Aorta (tissue), 5 donors: ENCODE results near the gene NUP62. TPM values are rescaled to one million over a fixed set of nuclear protein-coding genes. Genes with fewer than 3 reads are reported as not detected.
A peak's percentile ranks its signal among the peaks of the same experiment; 100 is the strongest.

ENCODE experiments used
- ATAC-seq: fragments of 200-7000 bp; cut with Tn5 transposase; one replicate; pipeline ENCODE4 v1.9.1; 2022; ENCODE audit warnings: moderate library complexity; ENCODE audit not compliant: low FRiP score
- DNase-seq, 2 donors: peaks; one replicate each; pipeline ENCODE4 v3.0.0-alpha.2; 2020
- H3K27ac ChIP-seq, 2 donors: one replicate each; pipeline ENCODE4 v1.5.1; 2013; ENCODE audit warnings: low read length in 2 of 2, mild to moderate bottlenecking in 2 of 2, moderate library complexity in 2 of 2, control low read depth in 1 of 2, inconsistent platforms in 1 of 2, low read depth in 1 of 2
- H3K27me3 ChIP-seq, 2 donors: one replicate each; pipeline ENCODE4 v1.6.1; 2013; ENCODE audit warnings: control low read depth in 1 of 2, low read length in 1 of 2, mild to moderate bottlenecking in 1 of 2, moderate library complexity in 1 of 2; ENCODE audit not compliant: insufficient read depth in 2 of 2, control insufficient read depth in 1 of 2
- H3K36me3 ChIP-seq, 2 donors: one replicate each; pipeline ENCODE4 v1.6.1; 2013; ENCODE audit warnings: control low read depth in 1 of 2, low read length in 1 of 2, mild to moderate bottlenecking in 1 of 2; ENCODE audit not compliant: insufficient read depth in 2 of 2, control insufficient read depth in 1 of 2
- H3K4me1 ChIP-seq, 2 donors: one replicate each; pipeline ENCODE4 v1.6.1; 2013; ENCODE audit warnings: low read length in 2 of 2, control low read depth in 1 of 2, mild to moderate bottlenecking in 1 of 2, moderate library complexity in 1 of 2; ENCODE audit not compliant: insufficient read depth in 2 of 2, control insufficient read depth in 1 of 2
- H3K4me3 ChIP-seq, 2 donors: one replicate each; pipeline ENCODE4 v1.5.1; 2013; ENCODE audit warnings: low read length in 2 of 2, control low read depth in 1 of 2, mild to moderate bottlenecking in 1 of 2
- H3K9me3 ChIP-seq: one replicate; pipeline ENCODE4 v1.6.1; 2013; ENCODE audit warnings: mild to moderate bottlenecking, low read length; ENCODE audit not compliant: control insufficient read depth
- WGBS, 2 donors: extraction: QIAGEN DNeasy Blood & Tissue Kit; methylation state at CpG; one replicate each; pipeline ENCODE4 v1.1.7; 2013; 5-methylcytosine and 5-hydroxymethylcytosine counted together
- intact Hi-C, 2 donors: fragments of 100-400 bp; cut with DNase I; formaldehyde crosslinking; loops; one replicate each; pipeline versions ENCODE4 v1.14.2 to v1.15.0; 2022
- polyA plus RNA-seq, 2 donors: library from polyadenylated mRNA; stranded (reverse); fragments of 200-250 nt; gene quantifications; one replicate each; pipeline ENCODE4 v1.2.3, GENCODE V29; 2013
- total RNA-seq, 2 donors: library from RNA; stranded (reverse); fragmentation: NEBNext Ultra II Directional; extraction: Animal tissue kit (Norgen Biotek cat#: 25700); gene quantifications; one replicate each; pipeline ENCODE4 v1.2.1, GENCODE V29; 2021
- donor health status: healthy with polysubstance abuse.
- donor health status: Bipolar disorder and iron deficiency.
- donor health status: DM: no; HTN: no; CAD: no.
- donor health status: DM: no; HTN: no; CAD: no.
- donor health status: DM: yes; HTN: yes; CAD: no.

The NUP62 gene
- total and polyA plus RNA-seq, 4 donors, result 13.3 to 39.8 (median 22.5) TPM

DNA sequence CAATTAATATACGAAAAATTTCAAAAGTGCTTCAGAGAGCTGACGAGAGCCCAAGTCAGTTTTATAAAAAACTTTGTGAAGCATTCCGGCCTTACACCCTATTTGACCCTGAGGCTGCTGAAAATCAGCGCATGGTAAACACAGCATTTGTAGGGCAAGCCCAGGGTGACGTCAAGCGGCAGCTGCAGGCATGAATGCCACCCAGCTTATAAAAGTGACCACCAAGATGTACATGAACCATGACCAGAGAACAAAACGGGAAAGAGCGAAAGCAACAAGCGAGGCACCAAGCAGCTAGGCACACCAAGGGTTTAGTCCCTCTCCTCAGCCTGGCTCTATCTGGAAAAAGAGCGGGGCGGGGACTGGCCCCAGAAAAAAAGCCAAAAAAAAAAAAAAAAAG is 25.6 kb upstream of the NUP62 start:
- DNase-seq (peak; percentile 14 to 19), ATAC-seq (no peak)
- Histone ChIP-seq H3K4me3 (no peak overlapping the region), H3K27ac (no peak overlapping the region), H3K9me3 (no peaks in the 10 kb centered on the region), H3K36me3 (no peaks in the 10 kb centered on the region), H3K27me3 (no peaks in the 10 kb centered on the region), H3K4me1 (peaks cover 2 to 4% of the 10 kb centered on the region in 2 donors)
- intact Hi-C loops, result loop anchor here in 1 of 2 donors (10.0 kb wide), 1 partner anchor 180 kb away; no protein-coding TSS in a partner anchor
- 49 to 50% methylated on average over 11 of the region's 11 CpGs for WGBS, 2 donors

DNA sequence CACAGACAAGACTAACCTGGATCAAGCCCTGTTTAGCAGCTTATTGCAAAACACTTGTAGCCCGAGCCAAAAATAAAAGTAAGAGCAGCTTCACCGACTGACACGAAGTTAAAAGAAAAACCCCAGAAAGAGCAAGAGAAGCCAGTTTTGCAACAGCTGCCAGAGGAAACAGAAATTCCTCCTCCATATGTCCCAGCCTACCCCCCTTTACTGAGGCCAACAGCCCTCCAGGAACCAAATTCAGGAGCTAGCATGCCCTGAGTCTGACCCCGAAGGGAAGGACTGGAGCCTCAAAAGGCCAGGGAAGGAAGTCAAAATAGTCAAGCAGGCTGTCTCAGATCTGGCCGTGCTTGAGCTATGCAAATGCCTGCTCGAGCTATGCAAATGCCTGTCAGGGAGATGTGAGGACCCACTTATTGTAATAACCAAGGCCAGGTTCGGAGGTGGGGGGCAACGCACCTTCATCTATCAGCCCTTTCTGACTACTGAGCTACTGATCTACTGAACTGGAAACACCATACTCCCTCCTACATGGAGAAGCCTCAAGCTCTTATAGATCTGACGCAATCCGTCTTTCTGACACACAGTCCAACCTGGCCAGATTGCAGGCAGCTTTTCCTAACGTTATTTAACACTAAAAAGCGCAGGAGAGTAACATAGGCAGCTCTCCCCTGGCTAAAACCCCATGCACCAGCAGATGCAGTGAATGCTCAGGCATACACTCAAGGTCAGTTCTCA is 25.0 kb upstream of the NUP62 start:
- intact Hi-C loops, result loop anchor here in 1 of 2 donors (10.0 kb wide), 1 partner anchor 181 kb away; no protein-coding TSS in a partner anchor
- Histone ChIP-seq H3K9me3 (no peaks in the 10 kb centered on the region), H3K36me3 (no peaks in the 10 kb centered on the region), H3K27me3 (no peaks in the 10 kb centered on the region), H3K27ac (no peak overlapping the region), H3K4me1 (peaks cover 2 to 4% of the 10 kb centered on the region in 2 donors), H3K4me3 (no peak overlapping the region)
- 22 to 23% methylated on average over 12 of the region's 12 CpGs for WGBS, 2 donors
- ATAC-seq (no peak), DNase-seq (peak; percentile 42 to 49)

DNA sequence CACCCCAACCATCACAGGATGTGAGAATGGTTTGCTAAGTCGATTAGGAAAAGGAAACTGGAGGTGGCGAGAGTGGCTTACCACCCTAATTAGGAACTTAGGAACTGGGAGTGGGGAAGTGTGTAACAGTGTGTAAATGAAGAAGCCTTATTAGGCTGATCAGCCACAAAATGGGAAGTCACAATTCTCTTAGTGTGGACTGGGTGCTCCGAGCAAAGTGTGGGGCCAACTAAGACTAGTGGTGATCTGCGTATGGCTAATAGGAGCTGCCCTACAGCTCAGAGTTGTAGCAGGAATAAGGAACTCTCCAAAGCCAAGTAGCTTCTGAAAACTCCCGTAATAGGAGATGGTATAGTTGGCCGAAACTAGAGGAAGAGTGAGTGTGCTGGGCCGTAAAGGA is 24.1 kb upstream of the NUP62 start:
- no peak overlapping the region for H3K27ac ChIP-seq
- no peak for ATAC-seq
- intact Hi-C loops, result loop anchor here in 1 of 2 donors (10.0 kb wide), 1 partner anchor 181 kb away; no protein-coding TSS in a partner anchor

DNA sequence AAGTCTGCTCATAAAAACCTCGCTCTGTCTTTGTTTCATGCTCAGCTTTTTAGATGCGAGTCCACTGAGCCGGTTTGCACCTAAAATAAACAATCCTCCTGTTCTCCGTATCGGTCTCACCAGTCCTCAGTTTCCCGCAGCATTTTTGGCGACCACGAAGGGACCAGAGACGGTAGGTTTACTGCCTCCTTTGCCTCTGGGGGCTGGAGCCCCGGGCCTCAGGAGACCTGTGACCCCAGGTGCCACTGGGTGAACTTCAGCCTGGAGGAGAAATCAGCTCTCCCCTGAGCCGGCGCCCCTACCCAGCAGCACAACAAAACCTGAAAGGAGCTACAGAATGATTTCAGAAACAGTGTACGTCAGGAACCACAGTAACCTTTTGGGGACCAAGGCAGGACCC is 23.6 kb upstream of the NUP62 start:
- Histone ChIP-seq H3K9me3 (no peaks in the 10 kb centered on the region), H3K4me3 (no peak overlapping the region), H3K4me1 (peaks cover 2 to 4% of the 10 kb centered on the region in 2 donors), H3K27ac (no peak overlapping the region), H3K36me3 (no peaks in the 10 kb centered on the region), H3K27me3 (no peaks in the 10 kb centered on the region)
- intact Hi-C loops, result loop anchor here in 1 of 2 donors (10.0 kb wide), 1 partner anchor 182 kb away; no protein-coding TSS in a partner anchor
- ATAC-seq (no peak), DNase-seq (peak; percentile 31 to 51)
- WGBS, 2 donors, result 39 to 40% methylated on average over 13 of the region's 13 CpGs

More for the DNA sequence above, 24.1 kb upstream of the NUP62 start:
- Histone ChIP-seq H3K36me3 (no peaks in the 10 kb centered on the region), H3K9me3 (no peaks in the 10 kb centered on the region), H3K27me3 (no peaks in the 10 kb centered on the region), H3K4me3 (no peak overlapping the region), H3K4me1 (peaks cover 2 to 4% of the 10 kb centered on the region in 2 donors)
- DNase-seq, result peak; percentile 2 to 8
- WGBS, 2 donors, result 65 to 68% methylated on average over 7 of the region's 7 CpGs

DNA sequence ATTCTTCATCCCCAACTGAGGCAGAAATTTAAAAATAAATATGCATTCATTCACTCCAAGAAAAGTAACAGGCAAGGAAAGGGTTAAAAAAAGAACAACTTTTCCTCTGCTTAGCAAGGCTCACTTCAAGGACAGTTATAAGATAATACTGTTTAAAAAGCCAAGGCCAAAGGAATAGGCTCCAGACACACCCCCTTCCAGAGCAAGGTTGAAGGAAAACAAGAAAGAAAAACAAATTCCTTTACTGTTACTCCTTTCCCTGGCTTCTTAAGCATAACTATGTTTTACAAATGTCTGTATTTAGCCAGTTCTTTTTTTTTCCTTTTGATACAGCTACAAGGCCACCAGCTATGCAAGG is 23.2 kb upstream of the NUP62 start:
- H3K27ac ChIP-seq, result no peak overlapping the region
- intact Hi-C loops, result loop anchor here in 1 of 2 donors (10.0 kb wide), 1 partner anchor 182 kb away; no protein-coding TSS in a partner anchor
- no peak for ATAC-seq
- H3K4me1 ChIP-seq, result peaks cover 2 to 4% of the 10 kb centered on the region in 2 donors
- H3K36me3 ChIP-seq, result no peaks in the 10 kb centered on the region
- no peaks in the 10 kb centered on the region for H3K27me3 ChIP-seq
- DNase-seq, result no peak
- H3K9me3 ChIP-seq, result no peaks in the 10 kb centered on the region
- no peak overlapping the region for H3K4me3 ChIP-seq

DNA sequence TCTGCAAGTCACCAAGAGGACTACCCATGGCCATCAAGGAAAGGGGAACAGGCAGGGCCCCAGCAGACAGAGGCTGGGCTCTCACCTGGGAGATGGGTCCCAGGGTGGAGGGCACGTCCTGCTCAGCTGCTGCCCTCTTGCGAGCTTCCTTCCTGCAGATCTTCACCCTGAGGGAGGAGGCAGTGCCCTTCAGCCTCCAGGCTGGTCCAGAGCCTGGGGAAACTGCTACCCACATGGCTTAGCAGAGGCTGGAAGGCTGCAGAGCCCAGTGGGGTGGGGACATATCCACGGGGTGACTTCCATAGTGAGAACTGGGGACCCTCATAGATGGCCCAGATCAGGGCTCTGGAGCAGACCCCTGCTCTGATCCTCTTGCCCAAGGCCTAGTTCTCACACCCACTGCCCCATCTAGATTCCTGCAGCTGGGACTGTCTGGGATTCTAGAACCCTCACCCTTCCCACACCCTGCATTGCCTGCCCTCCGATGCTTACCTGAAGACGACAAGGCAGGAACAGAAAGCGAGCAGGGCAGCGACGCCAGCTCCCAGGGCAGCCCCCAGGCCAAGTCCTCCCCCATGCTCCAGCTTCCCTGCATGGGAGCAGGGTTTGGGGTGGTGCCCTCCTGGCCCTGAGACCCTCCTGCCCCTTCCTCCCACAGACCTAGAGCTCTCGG is 22.6 kb upstream of the NUP62 start:
- Histone ChIP-seq H3K9me3 (no peaks in the 10 kb centered on the region), H3K27ac (no peak overlapping the region), H3K27me3 (no peaks in the 10 kb centered on the region), H3K36me3 (no peaks in the 10 kb centered on the region), H3K4me1 (peaks cover 2 to 4% of the 10 kb centered on the region in 2 donors), H3K4me3 (no peak overlapping the region)
- peak; percentile 32 to 51 for DNase-seq
- intact Hi-C loops, result loop anchor here in 1 of 2 donors (10.0 kb wide), 1 partner anchor 183 kb away; no protein-coding TSS in a partner anchor
- no peak for ATAC-seq
- WGBS, 2 donors, result 65 to 77% methylated on average over 9 of the region's 9 CpGs

DNA sequence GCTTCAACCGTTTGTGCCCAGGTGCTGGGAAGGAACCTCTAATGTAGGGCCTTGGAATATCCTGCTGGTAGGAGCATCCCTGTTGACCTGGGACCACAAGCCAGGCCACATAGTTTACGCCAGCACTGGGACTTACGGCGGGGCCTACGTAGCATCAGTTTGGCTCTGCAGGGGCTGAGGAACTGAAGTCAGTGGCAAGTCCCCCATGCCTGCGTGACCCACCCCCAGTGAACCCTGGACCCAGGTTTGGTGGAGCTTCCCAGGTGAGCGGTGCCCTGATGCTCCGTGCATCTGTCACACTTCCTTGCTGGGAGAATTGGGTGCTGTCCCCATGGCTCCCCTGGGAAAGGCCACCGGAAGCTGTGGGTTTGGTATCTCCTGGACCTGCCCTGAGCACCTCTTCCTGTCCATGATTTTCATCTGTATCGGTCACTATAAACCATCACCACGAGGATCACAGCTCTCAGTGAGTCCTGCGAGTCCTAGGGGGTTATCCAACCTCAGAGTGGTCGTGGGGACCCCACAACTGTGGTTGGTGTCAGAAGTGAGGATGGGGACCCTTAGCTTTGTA is 21.7 kb upstream of the NUP62 start:
- Histone ChIP-seq H3K36me3 (no peaks in the 10 kb centered on the region), H3K9me3 (no peaks in the 10 kb centered on the region), H3K4me1 (peaks cover 2 to 4% of the 10 kb centered on the region in 2 donors), H3K27me3 (no peaks in the 10 kb centered on the region), H3K27ac (no peak overlapping the region), H3K4me3 (no peak overlapping the region)
- DNase-seq (peak; percentile 16 to 25), ATAC-seq (no peak)
- intact Hi-C loops, result loop anchor here in 1 of 2 donors (10.0 kb wide), 1 partner anchor 184 kb away; no protein-coding TSS in a partner anchor
- 88 to 90% methylated on average over 13 of the region's 13 CpGs for WGBS, 2 donors

DNA sequence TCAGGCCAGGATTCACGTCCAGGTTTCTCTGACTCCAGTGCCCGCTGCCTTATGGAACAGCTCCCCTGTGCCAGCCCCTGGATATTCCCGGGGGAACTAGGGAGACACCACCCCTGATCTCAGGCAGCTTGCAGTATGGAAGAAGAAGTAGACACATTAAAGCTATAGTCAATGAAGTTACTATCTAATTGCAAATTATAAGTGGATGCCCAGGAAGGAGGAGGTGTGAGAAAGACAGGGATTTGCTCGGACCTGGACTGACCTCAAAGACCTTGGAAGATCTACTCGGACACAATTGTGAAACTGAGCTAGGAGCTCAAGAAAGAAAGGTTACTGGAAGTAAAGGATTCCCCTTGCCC is 21.3 kb upstream of the NUP62 start:
- intact Hi-C loops, result loop anchor here in 1 of 2 donors (10.0 kb wide), 1 partner anchor 184 kb away; no protein-coding TSS in a partner anchor
- ATAC-seq (no peak), DNase-seq (peak; percentile 10 to 26)
- Histone ChIP-seq H3K27ac (no peak overlapping the region), H3K9me3 (no peaks in the 10 kb centered on the region), H3K27me3 (no peaks in the 10 kb centered on the region), H3K36me3 (no peaks in the 10 kb centered on the region), H3K4me3 (no peak overlapping the region), H3K4me1 (peaks cover 2 to 4% of the 10 kb centered on the region in 2 donors)
- 90 to 96% methylated on average over 5 of the region's 5 CpGs for WGBS, 2 donors
